Duodenal mucosa (tissue), 2 donors: ENCODE measurements around the gene SPTLC2.

Experiments used
- H3K27ac ChIP-seq: one replicate; pipeline ENCODE4 v1.7.0; 2013; ENCODE audit warnings: low read depth, low read length
- H3K27me3 ChIP-seq, 2 donors: one replicate each; pipeline ENCODE4 v1.7.0; 2013; ENCODE audit warnings: low read length in 2 of 2, control low read depth in 1 of 2; ENCODE audit not compliant: insufficient read depth in 2 of 2, control insufficient read depth in 1 of 2
- H3K36me3 ChIP-seq, 2 donors: one replicate each; pipeline ENCODE4 v1.7.0; 2013; ENCODE audit warnings: low read length in 2 of 2, control low read depth in 1 of 2; ENCODE audit not compliant: insufficient read depth in 2 of 2, control insufficient read depth in 1 of 2
- H3K4me1 ChIP-seq, 2 donors: one replicate each; pipeline ENCODE4 v1.7.0; 2013; ENCODE audit warnings: low read length in 2 of 2, control low read depth in 1 of 2; ENCODE audit not compliant: insufficient read depth in 2 of 2, control insufficient read depth in 1 of 2
- H3K4me3 ChIP-seq, 2 donors: one replicate each; pipeline ENCODE4 v1.7.0; 2013; ENCODE audit warnings: low read length in 2 of 2, low read depth in 1 of 2
- H3K9ac ChIP-seq, 2 donors: one replicate each; pipeline ENCODE4 v1.7.0; 2013; ENCODE audit warnings: low read length in 2 of 2, low read depth in 1 of 2
- H3K9me3 ChIP-seq, 2 donors: one replicate each; pipeline ENCODE4 v1.7.0; 2013; ENCODE audit warnings: low read length in 2 of 2, control low read depth in 1 of 2; ENCODE audit not compliant: control insufficient read depth in 1 of 2

SPTLC2 gene

GRCh38 chr14:77609922-77610321, 6.5 kb downstream of the SPTLC2 start:
- Histone ChIP-seq H3K9ac (no peak overlapping the region), H3K27ac (no peak overlapping the region), H3K27me3 (no peaks in the 10 kb centered on the region), H3K9me3 (no peaks in the 10 kb centered on the region), H3K36me3 (no peaks in the 10 kb centered on the region), H3K4me3 (no peak overlapping the region), H3K4me1 (peaks cover 22 to 45% of the 10 kb centered on the region in 2 donors)

- peak overlapping the region in 1 of 2 donors; percentile 3 for H3K4me3 ChIP-seq
- H3K27ac ChIP-seq, result no peak overlapping the region
- no peaks in the 10 kb centered on the region for H3K27me3 ChIP-seq
- H3K9ac ChIP-seq, result no peak overlapping the region
- H3K4me1 ChIP-seq, result peaks cover 36 to 48% of the 10 kb centered on the region in 2 donors
- no peaks in the 10 kb centered on the region for H3K36me3 ChIP-seq
- H3K9me3 ChIP-seq, result no peaks in the 10 kb centered on the region
These were observed 8.6 kb downstream of the SPTLC2 start for GRCh38 chr14:77607741-77608302.

- H3K27ac ChIP-seq, result peak overlapping the region; percentile 5
- H3K9ac ChIP-seq, result no peak overlapping the region
- H3K4me3 ChIP-seq, result peak overlapping the region in 1 of 2 donors; percentile 8
- H3K36me3 ChIP-seq, result no peaks in the 10 kb centered on the region
- H3K27me3 ChIP-seq, result no peaks in the 10 kb centered on the region
- H3K9me3 ChIP-seq, result no peaks in the 10 kb centered on the region
- peaks cover 32 to 42% of the 10 kb centered on the region in 2 donors for H3K4me1 ChIP-seq
These were observed 11.0 kb downstream of the SPTLC2 start for GRCh38 chr14:77605392-77605972.

GRCh38 chr14:77603654-77604255, 12.7 kb downstream of the SPTLC2 start:
- Histone ChIP-seq H3K27ac (no peak overlapping the region), H3K9me3 (no peaks in the 10 kb centered on the region), H3K4me3 (no peak overlapping the region), H3K4me1 (peaks cover 44 to 57% of the 10 kb centered on the region in 2 donors), H3K27me3 (no peaks in the 10 kb centered on the region), H3K36me3 (no peaks in the 10 kb centered on the region), H3K9ac (no peak overlapping the region)

GRCh38 chr14:77603031-77603430, 13.4 kb downstream of the SPTLC2 start:
- no peak overlapping the region for H3K27ac ChIP-seq
- no peaks in the 10 kb centered on the region for H3K36me3 ChIP-seq
- no peaks in the 10 kb centered on the region for H3K9me3 ChIP-seq
- H3K9ac ChIP-seq, result no peak overlapping the region
- H3K27me3 ChIP-seq, result no peaks in the 10 kb centered on the region
- H3K4me1 ChIP-seq, result peaks cover 48 to 63% of the 10 kb centered on the region in 2 donors
- H3K4me3 ChIP-seq, result no peak overlapping the region

GRCh38 chr14:77601846-77602619, 14.4 kb downstream of the SPTLC2 start:
- H3K4me3 ChIP-seq, result no peak overlapping the region
- no peaks in the 10 kb centered on the region for H3K9me3 ChIP-seq
- no peak overlapping the region for H3K9ac ChIP-seq
- H3K4me1 ChIP-seq, result peaks cover 44 to 59% of the 10 kb centered on the region in 2 donors
- peaks cover 0 to 2% of the 10 kb centered on the region in 2 donors for H3K36me3 ChIP-seq
- H3K27me3 ChIP-seq, result no peaks in the 10 kb centered on the region
- no peak overlapping the region for H3K27ac ChIP-seq

GRCh38 chr14:77599889-77600288, 16.5 kb downstream of the SPTLC2 start:
- peaks cover 36 to 42% of the 10 kb centered on the region in 2 donors for H3K4me1 ChIP-seq
- H3K27ac ChIP-seq, result no peak overlapping the region

GRCh38 chr14:77598366-77599070, 17.9 kb downstream of the SPTLC2 start:
- peaks cover 3 to 23% of the 10 kb centered on the region in 2 donors for H3K36me3 ChIP-seq
- no peaks in the 10 kb centered on the region for H3K9me3 ChIP-seq
- H3K4me3 ChIP-seq, result peak overlapping the region in 1 of 2 donors; percentile 22
- H3K27ac ChIP-seq, result no peak overlapping the region
- no peaks in the 10 kb centered on the region for H3K27me3 ChIP-seq
- H3K4me1 ChIP-seq, result peaks cover 41 to 47% of the 10 kb centered on the region in 2 donors
- H3K9ac ChIP-seq, result peak overlapping the region in 1 of 2 donors; percentile 11

More at GRCh38 chr14:77599889-77600288, 16.5 kb downstream of the SPTLC2 start:
- Histone ChIP-seq H3K27me3 (no peaks in the 10 kb centered on the region), H3K4me3 (no peak overlapping the region), H3K36me3 (peaks cover 3 to 20% of the 10 kb centered on the region in 2 donors), H3K9ac (no peak overlapping the region), H3K9me3 (no peaks in the 10 kb centered on the region)

GRCh38 chr14:77593501-77593961, 22.9 kb downstream of the SPTLC2 start:
- H3K9me3 ChIP-seq, result no peaks in the 10 kb centered on the region
- H3K9ac ChIP-seq, result no peak overlapping the region
- peaks cover 3 to 23% of the 10 kb centered on the region in 2 donors for H3K36me3 ChIP-seq
- no peaks in the 10 kb centered on the region for H3K27me3 ChIP-seq
- H3K4me1 ChIP-seq, result peaks cover 31 to 41% of the 10 kb centered on the region in 2 donors
- H3K27ac ChIP-seq, result no peak overlapping the region
- peak overlapping the region in 1 of 2 donors; percentile 5 for H3K4me3 ChIP-seq
